Fibroblast of pulmonary artery (primary cell): Measurements from ENCODE around the gene NETO2.
A peak's percentile ranks its signal among the peaks of the same experiment; 100 is the strongest.

Source experiments
- DNase-seq: peaks from one replicate; pipeline ENCODE4 v3.0.0-alpha.2; 2010; ENCODE audit warnings: low read depth
- H3K4me3 ChIP-seq: replicated peaks from 2 replicates; pipeline ENCODE4 v1.5.1; 2011; ENCODE audit warnings: low read depth, mild to moderate bottlenecking, control low read depth, low read length, moderate library complexity
- TF ChIP-seq, protein P1 (sequence below): IDR thresholded peaks from 2 replicates; pipeline ENCODE4 v1.5.1; 2011; ENCODE audit warnings: mild to moderate bottlenecking, control low read depth, low read length, inconsistent platforms; ENCODE audit errors: missing control alignments

NETO2 gene

DNA sequence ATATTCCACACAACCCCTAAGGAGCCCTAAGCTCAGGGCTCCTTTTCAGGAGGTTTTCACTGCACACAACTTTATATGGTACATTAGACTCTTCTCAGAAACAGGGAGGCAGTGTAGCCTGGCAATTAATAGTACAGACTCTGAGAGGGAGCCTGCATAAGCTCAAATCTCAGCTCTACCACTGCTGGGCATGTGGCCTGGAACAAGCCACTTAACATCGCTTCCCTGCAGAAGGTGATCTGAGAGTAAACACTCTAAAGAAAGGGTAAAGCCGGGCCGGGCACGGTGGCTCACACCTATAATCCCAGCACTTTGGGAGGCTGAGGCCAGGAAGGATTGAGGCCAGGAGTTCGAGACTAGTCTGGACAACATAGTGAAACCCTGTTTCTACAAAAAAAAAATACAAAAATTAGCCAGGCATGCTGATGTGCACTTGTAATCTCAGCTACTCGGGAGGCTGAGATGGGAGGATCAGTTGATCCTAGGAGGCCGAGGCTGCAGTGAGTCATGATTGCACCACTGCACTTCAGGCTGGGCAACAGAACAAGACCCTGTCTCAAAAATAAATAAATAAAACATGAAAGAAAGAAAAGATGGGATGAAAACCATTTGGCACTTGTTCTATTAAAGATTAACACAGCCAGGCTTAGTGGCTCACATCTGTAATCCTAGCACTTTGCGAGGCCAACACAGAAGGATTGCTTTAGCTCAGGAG is 99.6 kb downstream of the NETO2 start:
- no peak for DNase-seq
- H3K4me3 ChIP-seq: no peak overlapping the region
- TF ChIP-seq, protein P1, sequence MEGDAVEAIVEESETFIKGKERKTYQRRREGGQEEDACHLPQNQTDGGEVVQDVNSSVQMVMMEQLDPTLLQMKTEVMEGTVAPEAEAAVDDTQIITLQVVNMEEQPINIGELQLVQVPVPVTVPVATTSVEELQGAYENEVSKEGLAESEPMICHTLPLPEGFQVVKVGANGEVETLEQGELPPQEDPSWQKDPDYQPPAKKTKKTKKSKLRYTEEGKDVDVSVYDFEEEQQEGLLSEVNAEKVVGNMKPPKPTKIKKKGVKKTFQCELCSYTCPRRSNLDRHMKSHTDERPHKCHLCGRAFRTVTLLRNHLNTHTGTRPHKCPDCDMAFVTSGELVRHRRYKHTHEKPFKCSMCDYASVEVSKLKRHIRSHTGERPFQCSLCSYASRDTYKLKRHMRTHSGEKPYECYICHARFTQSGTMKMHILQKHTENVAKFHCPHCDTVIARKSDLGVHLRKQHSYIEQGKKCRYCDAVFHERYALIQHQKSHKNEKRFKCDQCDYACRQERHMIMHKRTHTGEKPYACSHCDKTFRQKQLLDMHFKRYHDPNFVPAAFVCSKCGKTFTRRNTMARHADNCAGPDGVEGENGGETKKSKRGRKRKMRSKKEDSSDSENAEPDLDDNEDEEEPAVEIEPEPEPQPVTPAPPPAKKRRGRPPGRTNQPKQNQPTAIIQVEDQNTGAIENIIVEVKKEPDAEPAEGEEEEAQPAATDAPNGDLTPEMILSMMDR: no peak

DNA sequence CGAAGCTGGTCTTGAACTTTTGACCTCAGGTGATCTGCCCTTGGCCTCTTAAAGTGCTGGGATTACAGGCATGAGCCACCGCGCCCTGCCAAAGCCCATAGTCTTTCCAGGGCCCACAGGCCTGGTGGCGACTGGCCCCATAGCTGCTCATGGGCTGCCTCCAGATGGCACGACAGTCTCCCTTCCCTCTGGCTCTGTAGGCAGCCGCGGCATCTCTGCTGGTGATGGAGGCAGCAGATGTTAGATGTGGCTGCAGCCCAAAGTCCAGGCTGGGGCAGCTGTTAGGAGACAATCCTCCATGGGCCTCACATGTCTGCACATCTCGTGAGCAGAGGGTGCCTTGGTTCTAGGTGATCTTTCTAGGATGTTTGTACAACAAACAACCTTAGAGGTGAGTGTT is 100.5 kb downstream of the NETO2 start:
- no peak for DNase-seq

DNA sequence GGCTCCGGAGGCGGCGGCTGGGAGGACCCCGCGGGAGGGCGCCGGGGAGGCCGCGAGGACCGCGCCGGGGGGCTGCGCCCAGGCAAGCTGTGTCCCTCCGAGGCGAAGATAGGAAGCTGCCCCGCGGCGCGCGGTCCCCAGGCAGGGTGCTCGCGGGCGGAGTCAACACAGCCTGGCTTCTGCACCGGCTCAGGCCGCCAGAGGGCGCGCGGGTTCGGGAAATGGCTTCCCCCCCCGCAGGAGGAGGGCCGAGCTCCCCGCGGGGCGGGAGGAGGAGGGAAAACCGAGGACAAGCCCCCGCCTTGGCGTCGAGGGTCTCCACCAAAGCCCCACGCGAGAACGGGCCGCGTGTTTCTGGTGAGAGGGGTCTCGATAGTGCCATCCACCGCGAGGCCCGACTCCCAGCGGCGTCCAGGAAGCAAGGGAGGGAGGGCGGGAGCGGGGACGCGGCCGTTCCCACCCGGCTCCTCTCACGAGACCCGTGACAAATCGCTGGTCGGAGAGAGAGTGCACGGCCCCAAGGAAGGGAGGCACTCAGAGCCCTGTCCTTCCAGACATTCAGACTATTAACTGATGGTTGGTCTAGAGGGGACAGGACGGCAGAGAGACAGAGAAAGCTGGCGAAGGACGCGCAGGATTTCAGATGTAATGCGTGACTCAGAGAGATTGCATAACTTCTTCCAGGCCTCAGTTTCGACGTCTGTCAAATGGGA is 105.8 kb downstream of the NETO2 start:
- peak overlapping the region; percentile 60 for H3K4me3 ChIP-seq
- DNase-seq: peak; percentile 78
- TF ChIP-seq, protein P1: peak; percentile 69

More for the DNA sequence above, 100.5 kb downstream of the NETO2 start:
- TF ChIP-seq, protein P1: no peak
- no peak overlapping the region for H3K4me3 ChIP-seq

DNA sequence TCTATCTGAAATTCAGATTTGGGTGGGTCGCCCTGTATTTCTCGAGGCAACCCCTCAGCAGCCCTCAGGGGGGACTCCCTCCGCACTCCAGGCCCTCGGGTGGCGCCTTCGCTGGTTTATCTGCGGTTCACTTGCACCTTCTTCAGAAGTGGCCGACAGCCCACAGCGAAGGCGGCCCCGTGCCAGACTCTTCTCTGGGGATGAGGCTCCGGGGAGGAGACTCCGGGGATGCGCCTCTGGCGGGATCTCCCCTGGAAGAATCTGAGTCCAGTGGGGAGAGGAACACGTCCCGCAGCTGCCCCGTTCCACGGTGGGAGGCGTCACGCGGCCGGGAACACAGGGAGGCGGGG is 106.4 kb downstream of the NETO2 start:
- TF ChIP-seq, protein P1: no peak
- peak overlapping the region; percentile 60 for H3K4me3 ChIP-seq
- peak; percentile 16 for DNase-seq

DNA sequence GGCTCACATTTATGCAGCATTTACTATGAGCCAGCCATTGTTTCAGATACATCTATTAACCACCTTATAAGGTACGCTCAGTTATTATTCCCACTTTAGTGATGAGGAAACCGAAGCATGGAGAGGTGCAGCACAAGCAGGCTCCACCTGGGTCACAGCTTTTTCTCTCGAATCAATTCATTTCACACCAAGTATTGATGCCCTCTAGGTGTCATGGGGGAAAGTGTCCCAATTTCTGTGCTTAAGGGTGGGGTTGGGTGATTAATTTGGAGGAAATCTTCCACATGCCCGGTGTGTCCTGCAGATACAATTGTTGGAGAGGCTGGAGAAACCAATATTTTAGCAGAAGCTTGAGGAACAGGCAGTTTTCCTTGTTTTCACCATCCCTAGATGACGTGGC is 107.5 kb downstream of the NETO2 start:
- TF ChIP-seq, protein P1: no peak
- no peak overlapping the region for H3K4me3 ChIP-seq
- no peak for DNase-seq

DNA sequence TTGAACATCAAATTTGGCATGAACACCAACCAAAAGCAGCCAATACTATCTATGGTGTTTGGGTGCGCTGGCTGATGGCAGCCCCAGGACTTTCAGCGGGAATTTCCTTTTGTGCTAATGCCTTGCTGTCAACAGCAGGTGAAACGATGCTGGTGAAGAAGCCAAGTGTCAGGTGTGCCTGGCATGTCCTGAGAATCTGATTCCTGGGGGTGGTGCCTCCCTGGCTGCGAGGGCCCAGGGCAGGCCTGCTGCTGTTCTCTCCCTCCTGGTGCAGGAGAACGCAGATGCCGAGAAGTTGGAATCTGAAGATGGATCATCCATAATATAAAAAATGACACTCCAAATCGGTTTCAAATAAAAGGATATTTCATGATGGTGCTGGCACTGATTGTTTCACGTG is 108.3 kb downstream of the NETO2 start:
- no peak for DNase-seq
- TF ChIP-seq, protein P1: no peak
- no peak overlapping the region for H3K4me3 ChIP-seq
